Lower leg skin (tissue), 3 donors: Measurements from ENCODE around the gene CFAP161.

Experiments
- CTCF ChIP-seq, 3 donors: fragments of 450-650 bp; IDR thresholded peaks; one replicate each; pipeline ENCODE4 v1.5.1; 2016; ENCODE audit warnings: antibody characterized with exemption in 3 of 3, mild to moderate bottlenecking in 3 of 3, moderate library complexity in 2 of 3
- POLR2A ChIP-seq, 2 donors: fragments of 450-650 bp; IDR thresholded peaks; one replicate each; pipeline ENCODE4 v1.6.1; 2016 to 2017; ENCODE audit warnings: antibody characterized with exemption in 2 of 2, mild to moderate bottlenecking in 1 of 2, moderate library complexity in 1 of 2

- TF ChIP-seq POLR2A (IDR thresholded peaks at IDR 0.05) (no peak), CTCF (IDR thresholded peaks at IDR 0.05) (no peak)
Measured at GRCh38 chr15:81084716-81085115, 49.4 kb upstream of the CFAP161 start.
